GM12872 (cell line): ENCODE data around the gene PCGF6.

Experiments used
- CTCF ChIP-seq: IDR thresholded peaks from 3 replicates; pipeline ENCODE4 v1.5.1; 2011; ENCODE audit warnings: low read depth, mild to moderate bottlenecking, low read length, moderate library complexity; ENCODE audit not compliant: insufficient read depth

Gene PCGF6

GRCh38 chr10:103280031-103280430 lies 70.9 kb downstream of the PCGF6 start:
- TF ChIP-seq CTCF: no peak

- no peak for TF ChIP-seq CTCF
Observed at GRCh38 chr10:103278862-103279298, 72.1 kb downstream of the PCGF6 start.

GRCh38 chr10:103278537-103278823 lies 72.5 kb downstream of the PCGF6 start:
- no peak for TF ChIP-seq CTCF

- no peak for TF ChIP-seq CTCF
Observed at GRCh38 chr10:103277713-103278536, 73.0 kb downstream of the PCGF6 start.

GRCh38 chr10:103276896-103277712 lies 73.8 kb downstream of the PCGF6 start, which contains the start of gene INA:
TSS of gene INA (plus strand) at chr10:103277138. CDS start at chr10:103277212, 74 bp downstream.
- TF ChIP-seq CTCF: no peak

GRCh38 chr10:103276251-103276895 lies 74.6 kb downstream of the PCGF6 start:
- no peak for TF ChIP-seq CTCF

GRCh38 chr10:103273041-103273441 lies 77.9 kb downstream of the PCGF6 start:
- no peak for TF ChIP-seq CTCF
